ENCODE measurements around the gene TRIM44.

Gene TRIM44

GRCh38 chr11:35734669-35735410 is 72.3 kb downstream of the TRIM44 start:
- CTCF ChIA-PET: interaction anchor here (1.7 kb wide), 1 partner anchor 87 kb away, joined by 7 read pairs; no protein-coding TSS in a partner anchor
- TF ChIP-seq, protein P1, sequence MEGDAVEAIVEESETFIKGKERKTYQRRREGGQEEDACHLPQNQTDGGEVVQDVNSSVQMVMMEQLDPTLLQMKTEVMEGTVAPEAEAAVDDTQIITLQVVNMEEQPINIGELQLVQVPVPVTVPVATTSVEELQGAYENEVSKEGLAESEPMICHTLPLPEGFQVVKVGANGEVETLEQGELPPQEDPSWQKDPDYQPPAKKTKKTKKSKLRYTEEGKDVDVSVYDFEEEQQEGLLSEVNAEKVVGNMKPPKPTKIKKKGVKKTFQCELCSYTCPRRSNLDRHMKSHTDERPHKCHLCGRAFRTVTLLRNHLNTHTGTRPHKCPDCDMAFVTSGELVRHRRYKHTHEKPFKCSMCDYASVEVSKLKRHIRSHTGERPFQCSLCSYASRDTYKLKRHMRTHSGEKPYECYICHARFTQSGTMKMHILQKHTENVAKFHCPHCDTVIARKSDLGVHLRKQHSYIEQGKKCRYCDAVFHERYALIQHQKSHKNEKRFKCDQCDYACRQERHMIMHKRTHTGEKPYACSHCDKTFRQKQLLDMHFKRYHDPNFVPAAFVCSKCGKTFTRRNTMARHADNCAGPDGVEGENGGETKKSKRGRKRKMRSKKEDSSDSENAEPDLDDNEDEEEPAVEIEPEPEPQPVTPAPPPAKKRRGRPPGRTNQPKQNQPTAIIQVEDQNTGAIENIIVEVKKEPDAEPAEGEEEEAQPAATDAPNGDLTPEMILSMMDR (IDR thresholded peaks at IDR 0.05; ENCODE audit: control extremely low read depth, extremely low read depth, low read depth, missing control alignments): no peak
- DNase-seq (ENCODE audit: extremely low spot score): no peak
- POLR2A ChIA-PET: no interaction called here

DNA sequence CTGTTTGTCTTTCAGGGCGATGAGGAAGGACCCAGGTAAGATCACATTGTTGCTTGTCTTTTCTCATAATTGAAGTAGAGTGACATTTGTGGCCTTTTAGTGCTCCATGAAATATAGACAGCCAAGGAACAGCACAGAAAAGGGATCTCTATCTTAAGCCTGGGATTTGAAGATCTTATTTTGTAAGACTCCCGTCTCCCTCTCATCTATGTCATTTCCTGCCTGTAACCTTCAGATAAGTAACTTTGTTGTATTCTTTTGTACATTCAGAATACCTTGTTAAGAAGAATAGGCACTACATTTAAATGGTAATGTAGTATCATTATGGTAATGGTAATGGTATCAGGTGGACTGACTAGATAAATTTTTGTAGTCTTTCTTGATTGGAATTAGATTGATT is 72.8 kb downstream of the TRIM44 start:
- ChIA-PET POLR2A (no interaction called here), CTCF (no interaction called here)
- DNase-seq (ENCODE audit: extremely low spot score): no peak
- TF ChIP-seq, protein P1 (IDR thresholded peaks at IDR 0.05; ENCODE audit: control extremely low read depth, extremely low read depth, low read depth, missing control alignments): no peak

DNA sequence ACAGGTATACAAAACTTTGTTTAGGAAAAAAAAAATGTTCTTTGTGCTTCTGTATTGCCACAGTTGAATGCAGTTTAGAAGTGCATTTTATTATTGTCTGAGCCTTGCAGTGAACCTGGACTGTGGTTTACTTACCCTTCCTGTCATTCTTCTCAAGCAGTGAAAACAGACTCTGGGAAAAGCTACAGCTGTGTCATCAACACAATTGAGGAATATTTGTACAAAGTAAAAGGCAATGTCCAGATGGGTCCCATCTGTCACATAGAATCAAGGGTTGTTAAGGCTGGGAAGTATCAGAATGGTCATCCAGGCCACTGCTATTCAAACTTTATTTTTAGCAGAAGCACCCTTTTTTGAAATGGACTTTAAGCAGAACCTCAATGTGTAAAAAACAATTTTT is 73.3 kb downstream of the TRIM44 start:
- POLR2A ChIA-PET: no interaction called here
- DNase-seq (ENCODE audit: extremely low spot score): no peak
- CTCF ChIA-PET: interaction anchor here (0.9 to 1.5 kb wide), 3 partner anchors 17 to 86 kb away, joined by 3 to 6 read pairs (median 6); no protein-coding TSS in a partner anchor
- TF ChIP-seq, protein P1 (IDR thresholded peaks at IDR 0.05; ENCODE audit: control extremely low read depth, extremely low read depth, low read depth, missing control alignments): no peak

GRCh38 chr11:35736952-35737351 is 74.4 kb downstream of the TRIM44 start:
- ChIA-PET CTCF (interaction anchor here (1.2 to 1.5 kb wide), 2 partner anchors 47 to 85 kb away, joined by 3 to 6 read pairs; no protein-coding TSS in a partner anchor), POLR2A (no interaction called here)
- DNase-seq (ENCODE audit: extremely low spot score): no peak
- TF ChIP-seq, protein P1 (IDR thresholded peaks at IDR 0.05; ENCODE audit: control extremely low read depth, extremely low read depth, low read depth, missing control alignments): no peak

- CTCF ChIA-PET: interaction anchor here (1.3 to 1.7 kb wide), 2 partner anchors 10 to 82 kb away, joined by 3 read pairs; no protein-coding TSS in a partner anchor
- TF ChIP-seq, protein P1 (IDR thresholded peaks at IDR 0.05; ENCODE audit: control extremely low read depth, extremely low read depth, low read depth, missing control alignments): no peak
- DNase-seq (ENCODE audit: extremely low spot score): no peak
- POLR2A ChIA-PET: no interaction called here
These were observed 77.7 kb downstream of the TRIM44 start for GRCh38 chr11:35740061-35740799.

DNA sequence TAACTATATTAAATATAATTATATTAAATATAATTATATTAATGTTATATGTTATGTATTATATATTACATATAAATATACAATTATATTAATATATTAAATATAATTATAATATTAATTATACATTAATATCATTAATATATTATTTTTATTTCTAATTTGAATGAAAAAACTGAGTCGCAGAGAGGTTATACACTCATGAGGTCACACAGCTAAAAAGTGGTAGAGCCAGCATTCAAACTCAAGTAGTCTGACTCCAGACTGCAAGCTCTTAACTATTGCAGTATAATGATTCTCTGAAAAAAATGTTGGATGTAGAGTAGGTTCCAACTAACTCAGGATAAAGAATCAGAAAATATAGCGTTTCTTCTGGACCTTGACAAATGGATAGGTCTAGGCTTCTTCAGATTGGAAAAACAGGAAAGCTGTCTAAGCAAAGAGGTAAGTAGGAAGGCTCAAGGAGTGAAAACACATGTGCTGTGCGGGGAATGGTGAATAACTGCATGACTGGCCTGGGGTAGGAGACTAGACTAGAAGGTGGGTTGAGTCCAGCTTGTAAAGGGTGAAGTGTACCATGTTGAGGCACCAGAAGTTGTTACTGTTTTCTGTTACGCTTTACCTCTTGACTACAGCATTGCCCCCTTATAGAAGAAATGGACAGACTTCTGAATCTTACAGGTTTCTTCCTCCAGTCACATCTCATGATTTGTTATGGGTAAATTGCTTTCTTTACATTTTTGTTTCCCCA is 80.3 kb downstream of the TRIM44 start:
- CTCF ChIA-PET: no interaction called here
- TF ChIP-seq, protein P1 (IDR thresholded peaks at IDR 0.05; ENCODE audit: control extremely low read depth, extremely low read depth, low read depth, missing control alignments): no peak
- no peak for DNase-seq (ENCODE audit: extremely low spot score)
- POLR2A ChIA-PET: no interaction called here

Measured in GM10248 (cell line).